Nephron progenitor cell (in vitro differentiated cells): ENCODE data around the gene BTLA.

Source experiments
- DNase-seq: peaks from one replicate; pipeline ENCODE4 v3.0.0; 2021
- H3K27ac Mint-ChIP-seq: 2 replicates; pipeline ENCODE4 v1.8.0; 2021; ENCODE audit warnings: mild to moderate bottlenecking, moderate library complexity, mixed read lengths
- H3K27me3 Mint-ChIP-seq: 2 replicates; pipeline ENCODE4 v1.8.0; 2021; ENCODE audit warnings: mild to moderate bottlenecking, low read depth, mixed read lengths; ENCODE audit not compliant: poor library complexity
- H3K36me3 Mint-ChIP-seq: 2 replicates; pipeline ENCODE4 v1.8.0; 2021; ENCODE audit warnings: low read depth, mixed read lengths
- H3K4me1 Mint-ChIP-seq: 2 replicates; pipeline ENCODE4 v1.8.0; 2021; ENCODE audit warnings: mixed read lengths
- H3K4me3 Mint-ChIP-seq: 2 replicates; pipeline ENCODE4 v1.8.0; 2021; ENCODE audit warnings: mild to moderate bottlenecking, moderate library complexity, mixed read lengths
- H3K9me3 Mint-ChIP-seq: 2 replicates; pipeline ENCODE4 v1.8.0; 2021; ENCODE audit warnings: mild to moderate bottlenecking, moderate library complexity, mixed read lengths
- TF ChIP-seq, protein P1 (sequence below): fragments of 200-600 bp; sonication (generic); IDR thresholded peaks from 2 replicates; pipeline ENCODE4 v1.5.0; 2021; ENCODE audit warnings: antibody characterized with exemption

BTLA gene

DNA sequence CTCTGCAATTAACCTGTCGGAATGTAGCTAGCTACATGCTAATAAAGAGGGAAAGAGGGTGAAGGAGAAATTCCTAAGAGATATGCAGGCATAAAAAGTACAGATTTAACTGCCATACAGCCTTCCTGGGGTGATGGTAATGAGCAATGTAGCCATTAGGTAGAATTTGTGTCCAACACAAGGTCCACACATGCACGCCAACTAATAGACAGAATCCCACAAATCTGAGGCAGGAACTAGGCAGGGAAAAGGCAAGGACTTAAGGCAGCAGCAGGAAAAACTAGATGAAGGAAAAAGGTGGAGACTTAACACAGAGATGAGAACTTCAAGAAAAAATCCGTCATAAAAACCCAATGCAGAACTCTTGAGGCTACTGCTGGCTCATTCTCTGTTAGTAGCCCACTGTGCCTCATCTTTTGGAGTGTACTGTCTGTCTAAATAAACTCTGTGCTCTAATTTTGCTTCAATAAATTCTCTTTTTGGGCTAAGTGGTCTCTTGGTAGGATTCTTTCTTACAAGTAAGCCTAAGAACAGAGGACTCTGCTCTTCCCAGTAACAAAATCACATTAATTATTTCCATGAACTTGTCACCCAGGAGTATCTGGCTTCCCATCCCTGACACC is 81.5 kb downstream of the BTLA start:
- no peak overlapping the region for H3K27ac Mint-ChIP-seq
- DNase-seq, result no peak
- no peak overlapping the region for H3K4me3 Mint-ChIP-seq
- peaks cover 11% of the 10 kb centered on the region for H3K9me3 Mint-ChIP-seq
- no peaks in the 10 kb centered on the region for H3K36me3 Mint-ChIP-seq
- H3K27me3 Mint-ChIP-seq, result peaks cover 4% of the 10 kb centered on the region
- TF ChIP-seq, protein P1, sequence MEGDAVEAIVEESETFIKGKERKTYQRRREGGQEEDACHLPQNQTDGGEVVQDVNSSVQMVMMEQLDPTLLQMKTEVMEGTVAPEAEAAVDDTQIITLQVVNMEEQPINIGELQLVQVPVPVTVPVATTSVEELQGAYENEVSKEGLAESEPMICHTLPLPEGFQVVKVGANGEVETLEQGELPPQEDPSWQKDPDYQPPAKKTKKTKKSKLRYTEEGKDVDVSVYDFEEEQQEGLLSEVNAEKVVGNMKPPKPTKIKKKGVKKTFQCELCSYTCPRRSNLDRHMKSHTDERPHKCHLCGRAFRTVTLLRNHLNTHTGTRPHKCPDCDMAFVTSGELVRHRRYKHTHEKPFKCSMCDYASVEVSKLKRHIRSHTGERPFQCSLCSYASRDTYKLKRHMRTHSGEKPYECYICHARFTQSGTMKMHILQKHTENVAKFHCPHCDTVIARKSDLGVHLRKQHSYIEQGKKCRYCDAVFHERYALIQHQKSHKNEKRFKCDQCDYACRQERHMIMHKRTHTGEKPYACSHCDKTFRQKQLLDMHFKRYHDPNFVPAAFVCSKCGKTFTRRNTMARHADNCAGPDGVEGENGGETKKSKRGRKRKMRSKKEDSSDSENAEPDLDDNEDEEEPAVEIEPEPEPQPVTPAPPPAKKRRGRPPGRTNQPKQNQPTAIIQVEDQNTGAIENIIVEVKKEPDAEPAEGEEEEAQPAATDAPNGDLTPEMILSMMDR, result no peak
- no peaks in the 10 kb centered on the region for H3K4me1 Mint-ChIP-seq

DNA sequence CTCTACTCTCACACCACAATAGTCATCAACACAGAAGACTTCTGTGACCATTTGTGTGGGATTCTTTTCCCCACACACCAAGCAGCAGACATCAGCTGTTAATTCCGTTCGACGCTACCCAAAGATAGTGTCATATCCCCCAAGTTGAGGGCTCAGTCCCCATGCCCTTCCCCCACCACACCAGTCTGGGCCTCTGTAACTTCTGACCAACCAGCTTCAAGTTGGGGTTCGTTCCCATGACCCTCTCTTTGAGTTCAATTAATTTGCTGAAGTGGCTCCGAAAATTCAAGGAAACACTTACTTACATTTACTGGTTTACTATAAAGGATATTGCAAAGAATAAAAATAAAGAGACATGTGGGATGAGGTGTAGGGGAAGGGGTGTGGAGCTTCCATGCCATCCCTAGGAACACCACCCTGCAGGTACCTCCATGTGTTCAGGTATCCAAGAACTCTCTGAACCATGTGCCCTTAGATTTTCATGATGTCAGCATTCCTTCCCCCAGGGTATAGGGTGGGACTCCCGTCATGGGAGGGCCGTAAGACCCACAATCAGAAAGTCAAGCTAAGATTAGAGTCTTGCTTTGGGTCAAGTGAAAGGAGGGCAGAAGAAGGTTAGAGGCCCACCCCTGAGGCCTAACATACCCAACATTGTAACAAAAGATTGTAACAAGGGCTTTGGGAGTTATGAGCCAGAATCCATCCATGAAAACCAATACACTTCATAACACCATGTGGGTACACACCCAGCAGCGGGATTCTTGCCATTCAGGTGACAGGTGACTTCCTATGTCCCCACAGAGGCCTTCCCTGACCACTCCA is 82.7 kb downstream of the BTLA start:
- Mint-ChIP-seq H3K9me3 (peaks cover 4% of the 10 kb centered on the region), H3K4me1 (no peaks in the 10 kb centered on the region), H3K27ac (no peak overlapping the region), H3K36me3 (no peaks in the 10 kb centered on the region), H3K27me3 (peaks cover 4% of the 10 kb centered on the region), H3K4me3 (no peak overlapping the region)
- no peak for DNase-seq
- TF ChIP-seq, protein P1, result no peak

- DNase-seq, result no peak
- Mint-ChIP-seq H3K36me3 (no peaks in the 10 kb centered on the region), H3K27ac (no peak overlapping the region), H3K4me1 (no peaks in the 10 kb centered on the region), H3K27me3 (peaks cover 4% of the 10 kb centered on the region), H3K9me3 (peaks cover 3% of the 10 kb centered on the region), H3K4me3 (no peak overlapping the region)
- TF ChIP-seq, protein P1, result no peak
These were observed 83.9 kb downstream of the BTLA start for GRCh38 chr3:112415390-112415789.
